HepG2 (cell line): ENCODE data around the gene DHX16. TPM values are rescaled to one million over a fixed set of nuclear protein-coding genes. Genes with fewer than 3 reads are reported as not detected.

Experiments used
- HDAC6 ChIP-seq: fragments of 200-600 bp; sonication (generic); IDR thresholded peaks from 2 replicates; pipeline ENCODE4 v1.7.0; 2017; ENCODE audit warnings: mild to moderate bottlenecking, antibody characterized with exemption, low read length, low read depth
- HNF4A ChIP-seq: sonication (generic); formaldehyde crosslinking; IDR thresholded peaks from 2 replicates; pipeline ENCODE4 v1.4.0; 2020; ENCODE audit warnings: missing genetic modification reagents
- HNF4G ChIP-seq, 2 experiments: sonication (generic) in 1 of 2; formaldehyde crosslinking in 1 of 2; IDR thresholded peaks; 2 replicates each; pipeline versions ENCODE4 v1.4.0 to v1.6.1; 2011 to 2020; ENCODE audit warnings: borderline replicate concordance in 2 of 2, low read depth in 2 of 2, mild to moderate bottlenecking in 2 of 2, low read length in 1 of 2, missing genetic modification reagents in 1 of 2, moderate library complexity in 1 of 2
- HOXA9 ChIP-seq: sonication (generic); formaldehyde crosslinking; IDR thresholded peaks from 2 replicates; pipeline ENCODE4 v1.8.1; 2022; ENCODE audit warnings: missing genetic modification reagents, mild to moderate bottlenecking, moderate library complexity, borderline replicate concordance
- KDM6A ChIP-seq: IDR thresholded peaks from 2 replicates; pipeline ENCODE4 v1.6.1; 2016; ENCODE audit warnings: low read depth
- MIER3 ChIP-seq: IDR thresholded peaks from 2 replicates; pipeline ENCODE4 v1.6.1; 2016; ENCODE audit warnings: missing compliant biosample characterization, borderline replicate concordance
- NRL ChIP-seq: sonication (generic); formaldehyde crosslinking; IDR thresholded peaks from 2 replicates; pipeline ENCODE4 v1.5.0; 2020; ENCODE audit warnings: missing genetic modification reagents, mild to moderate bottlenecking, moderate library complexity, borderline replicate concordance
- RBAK ChIP-seq: sonication (generic); formaldehyde crosslinking; IDR thresholded peaks from 2 replicates; pipeline ENCODE4 v1.5.1; 2020; ENCODE audit warnings: mild to moderate bottlenecking, missing genetic modification reagents
- SMAD3 ChIP-seq: sonication (generic); formaldehyde crosslinking; IDR thresholded peaks from 2 replicates; pipeline ENCODE4 v1.4.0; 2020; ENCODE audit warnings: missing genetic modification reagents
- ZNF207 ChIP-seq: fragments of 450-650 bp; IDR thresholded peaks from 2 replicates; pipeline ENCODE4 v1.6.1; 2016; ENCODE audit warnings: antibody characterized with exemption, borderline replicate concordance
- ZNF30 ChIP-seq: sonication (generic); formaldehyde crosslinking; IDR thresholded peaks from 2 replicates; pipeline ENCODE4 v1.5.0; 2020; ENCODE audit warnings: mild to moderate bottlenecking, missing genetic modification reagents
- ZNF329 ChIP-seq: sonication (generic); formaldehyde crosslinking; IDR thresholded peaks from 2 replicates; pipeline ENCODE4 v1.9.0; 2021; ENCODE audit warnings: low read depth, mild to moderate bottlenecking, missing genetic modification reagents
- polyA plus RNA-seq, 8 experiments: library from polyadenylated mRNA; depleted of rRNA in 3 of 8; stranded (reverse) in 7 of 8; unstranded in 1 of 8; fragments of >200 nt; fragmentation: Illumina TruSeq in 4 of 8; extraction: Trizol in 4 of 8; gene quantifications; 2 replicates each; pipeline versions ENCODE4 v1.2.1 to v1.2.3, GENCODE V29; 2011 to 2016; ENCODE audit warnings: low read depth in 4 of 8, missing spikeins in 1 of 8, mixed read lengths in 1 of 8; ENCODE audit not compliant: insufficient read depth in 1 of 8
- total RNA-seq, 5 experiments: library from RNA; depleted of rRNA; stranded (reverse); fragments of >200 nt; fragmentation: Illumina TruSeq; extraction: Trizol; gene quantifications; 2 replicates each; pipeline ENCODE4 v1.2.3, GENCODE V29; 2016; ENCODE audit warnings: low read depth in 1 of 5
- TF ChIP-seq, protein P1 (sequence below): sonication (generic); formaldehyde crosslinking; conservative IDR thresholded peaks from 2 replicates; pipeline ENCODE4 v1.8.1; 2023; ENCODE audit warnings: missing genetic modification reagents
- TF ChIP-seq, protein P2 (sequence below): sonication (generic); formaldehyde crosslinking; IDR thresholded peaks from 2 replicates; pipeline ENCODE4 v1.9.0; 2021; ENCODE audit warnings: mild to moderate bottlenecking, missing genetic modification reagents
- TF ChIP-seq, protein P3 (sequence below): sonication (generic); formaldehyde crosslinking; IDR thresholded peaks from 2 replicates; pipeline ENCODE4 v1.5.1; 2020; ENCODE audit warnings: mild to moderate bottlenecking, missing genetic modification reagents, borderline replicate concordance
- TF ChIP-seq, protein P4 (sequence below): sonication (generic); formaldehyde crosslinking; IDR thresholded peaks from 2 replicates; pipeline ENCODE4 v1.4.0; 2020; ENCODE audit warnings: missing genetic modification reagents, low read depth, mild to moderate bottlenecking, borderline replicate concordance
- TF ChIP-seq, protein P5 (sequence below): sonication (generic); formaldehyde crosslinking; IDR thresholded peaks from 2 replicates; pipeline ENCODE4 v1.5.0; 2020; ENCODE audit warnings: missing genetic modification reagents, mild to moderate bottlenecking, borderline replicate concordance

Gene DHX16
- total and polyA plus RNA-seq, 2 of the 13 experiments (the other 11 are each of a cell fraction or from before 2014, with no cell fraction given) = 57.0 to 58.5 TPM

DNA sequence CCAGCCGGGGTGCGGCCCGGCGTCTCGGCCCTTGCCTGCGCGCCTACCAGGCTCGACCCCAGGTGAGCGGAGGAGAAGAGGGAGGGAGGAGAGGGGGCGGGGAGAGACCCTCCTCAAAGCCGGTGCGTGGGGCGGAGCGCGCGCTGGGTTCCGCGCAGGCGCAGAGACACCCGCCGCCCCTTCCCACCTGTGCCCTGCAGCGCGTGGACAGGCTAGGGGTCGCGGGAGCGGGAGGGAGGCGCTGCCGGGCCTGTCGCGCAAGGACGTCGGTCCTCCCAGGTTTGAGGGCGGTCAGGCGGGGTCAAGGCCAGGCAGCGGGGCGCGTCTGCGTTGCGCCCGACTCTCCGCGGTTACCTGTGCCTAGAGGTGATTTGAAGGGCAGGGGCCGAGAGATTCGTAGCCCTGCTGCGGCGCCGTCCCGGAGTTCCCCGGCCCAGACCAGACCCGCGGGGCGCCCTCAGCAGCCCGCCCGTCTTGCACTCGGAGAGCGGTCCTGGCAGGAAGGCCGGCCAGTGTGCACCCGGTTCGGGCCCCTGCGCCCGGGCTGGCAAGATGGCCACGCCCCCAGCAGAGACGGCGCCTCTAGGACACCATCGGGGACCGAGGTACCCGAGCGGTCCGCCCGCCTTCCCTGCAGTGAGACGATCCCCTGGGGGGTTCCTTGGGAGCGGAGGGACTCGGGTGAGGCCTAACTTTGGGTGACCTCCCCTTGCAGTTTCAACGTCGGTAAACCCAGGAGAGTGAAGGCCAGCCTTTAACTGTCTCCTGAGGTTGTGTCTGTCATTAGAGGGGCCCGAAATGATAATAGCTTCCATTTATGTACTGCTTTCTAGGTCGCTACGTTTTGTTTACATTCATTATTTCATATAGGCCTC, 25.3 kb downstream of the DHX16 start (continued):
- TF ChIP-seq, protein P1, sequence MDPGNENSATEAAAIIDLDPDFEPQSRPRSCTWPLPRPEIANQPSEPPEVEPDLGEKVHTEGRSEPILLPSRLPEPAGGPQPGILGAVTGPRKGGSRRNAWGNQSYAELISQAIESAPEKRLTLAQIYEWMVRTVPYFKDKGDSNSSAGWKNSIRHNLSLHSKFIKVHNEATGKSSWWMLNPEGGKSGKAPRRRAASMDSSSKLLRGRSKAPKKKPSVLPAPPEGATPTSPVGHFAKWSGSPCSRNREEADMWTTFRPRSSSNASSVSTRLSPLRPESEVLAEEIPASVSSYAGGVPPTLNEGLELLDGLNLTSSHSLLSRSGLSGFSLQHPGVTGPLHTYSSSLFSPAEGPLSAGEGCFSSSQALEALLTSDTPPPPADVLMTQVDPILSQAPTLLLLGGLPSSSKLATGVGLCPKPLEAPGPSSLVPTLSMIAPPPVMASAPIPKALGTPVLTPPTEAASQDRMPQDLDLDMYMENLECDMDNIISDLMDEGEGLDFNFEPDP = peak; percentile 99
- TF ChIP-seq HNF4G (IDR thresholded peaks at IDR 0.05; ENCODE audit: borderline replicate concordance, low read depth, low read length) (no peak), HNF4G (CRISPR knock-in tag; IDR thresholded peaks at IDR 0.05; ENCODE audit: borderline replicate concordance, low read depth) (peak; percentile 86; the same call in 1 of the 2 replicates), HNF4A (CRISPR knock-in tag) (peak; percentile 70), HDAC6 (no peak), NRL (CRISPR knock-in tag) (peak; percentile 98), SMAD3 (CRISPR knock-in tag) (peak; percentile 69; the same call in 1 of the 2 replicates), ZNF30 (peak; percentile 91), ZNF207 (no peak), ZNF329 (CRISPR knock-in tag) (no peak), KDM6A (CRISPR knock-in tag) (no peak), MIER3 (CRISPR knock-in tag) (peak; percentile 83; the same call in 1 of the 2 replicates), HOXA9 (CRISPR knock-in tag) (peak; percentile 40; the same call in 1 of the 2 replicates), RBAK (no peak)
- TF ChIP-seq, protein P2, sequence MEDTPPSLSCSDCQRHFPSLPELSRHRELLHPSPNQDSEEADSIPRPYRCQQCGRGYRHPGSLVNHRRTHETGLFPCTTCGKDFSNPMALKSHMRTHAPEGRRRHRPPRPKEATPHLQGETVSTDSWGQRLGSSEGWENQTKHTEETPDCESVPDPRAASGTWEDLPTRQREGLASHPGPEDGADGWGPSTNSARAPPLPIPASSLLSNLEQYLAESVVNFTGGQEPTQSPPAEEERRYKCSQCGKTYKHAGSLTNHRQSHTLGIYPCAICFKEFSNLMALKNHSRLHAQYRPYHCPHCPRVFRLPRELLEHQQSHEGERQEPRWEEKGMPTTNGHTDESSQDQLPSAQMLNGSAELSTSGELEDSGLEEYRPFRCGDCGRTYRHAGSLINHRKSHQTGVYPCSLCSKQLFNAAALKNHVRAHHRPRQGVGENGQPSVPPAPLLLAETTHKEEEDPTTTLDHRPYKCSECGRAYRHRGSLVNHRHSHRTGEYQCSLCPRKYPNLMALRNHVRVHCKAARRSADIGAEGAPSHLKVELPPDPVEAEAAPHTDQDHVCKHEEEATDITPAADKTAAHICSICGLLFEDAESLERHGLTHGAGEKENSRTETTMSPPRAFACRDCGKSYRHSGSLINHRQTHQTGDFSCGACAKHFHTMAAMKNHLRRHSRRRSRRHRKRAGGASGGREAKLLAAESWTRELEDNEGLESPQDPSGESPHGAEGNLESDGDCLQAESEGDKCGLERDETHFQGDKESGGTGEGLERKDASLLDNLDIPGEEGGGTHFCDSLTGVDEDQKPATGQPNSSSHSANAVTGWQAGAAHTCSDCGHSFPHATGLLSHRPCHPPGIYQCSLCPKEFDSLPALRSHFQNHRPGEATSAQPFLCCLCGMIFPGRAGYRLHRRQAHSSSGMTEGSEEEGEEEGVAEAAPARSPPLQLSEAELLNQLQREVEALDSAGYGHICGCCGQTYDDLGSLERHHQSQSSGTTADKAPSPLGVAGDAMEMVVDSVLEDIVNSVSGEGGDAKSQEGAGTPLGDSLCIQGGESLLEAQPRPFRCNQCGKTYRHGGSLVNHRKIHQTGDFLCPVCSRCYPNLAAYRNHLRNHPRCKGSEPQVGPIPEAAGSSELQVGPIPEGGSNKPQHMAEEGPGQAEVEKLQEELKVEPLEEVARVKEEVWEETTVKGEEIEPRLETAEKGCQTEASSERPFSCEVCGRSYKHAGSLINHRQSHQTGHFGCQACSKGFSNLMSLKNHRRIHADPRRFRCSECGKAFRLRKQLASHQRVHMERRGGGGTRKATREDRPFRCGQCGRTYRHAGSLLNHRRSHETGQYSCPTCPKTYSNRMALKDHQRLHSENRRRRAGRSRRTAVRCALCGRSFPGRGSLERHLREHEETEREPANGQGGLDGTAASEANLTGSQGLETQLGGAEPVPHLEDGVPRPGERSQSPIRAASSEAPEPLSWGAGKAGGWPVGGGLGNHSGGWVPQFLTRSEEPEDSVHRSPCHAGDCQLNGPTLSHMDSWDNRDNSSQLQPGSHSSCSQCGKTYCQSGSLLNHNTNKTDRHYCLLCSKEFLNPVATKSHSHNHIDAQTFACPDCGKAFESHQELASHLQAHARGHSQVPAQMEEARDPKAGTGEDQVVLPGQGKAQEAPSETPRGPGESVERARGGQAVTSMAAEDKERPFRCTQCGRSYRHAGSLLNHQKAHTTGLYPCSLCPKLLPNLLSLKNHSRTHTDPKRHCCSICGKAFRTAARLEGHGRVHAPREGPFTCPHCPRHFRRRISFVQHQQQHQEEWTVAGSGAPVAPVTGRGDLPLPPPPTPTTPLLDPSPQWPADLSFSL (CRISPR knock-in tag) = no peak
- TF ChIP-seq, protein P3, sequence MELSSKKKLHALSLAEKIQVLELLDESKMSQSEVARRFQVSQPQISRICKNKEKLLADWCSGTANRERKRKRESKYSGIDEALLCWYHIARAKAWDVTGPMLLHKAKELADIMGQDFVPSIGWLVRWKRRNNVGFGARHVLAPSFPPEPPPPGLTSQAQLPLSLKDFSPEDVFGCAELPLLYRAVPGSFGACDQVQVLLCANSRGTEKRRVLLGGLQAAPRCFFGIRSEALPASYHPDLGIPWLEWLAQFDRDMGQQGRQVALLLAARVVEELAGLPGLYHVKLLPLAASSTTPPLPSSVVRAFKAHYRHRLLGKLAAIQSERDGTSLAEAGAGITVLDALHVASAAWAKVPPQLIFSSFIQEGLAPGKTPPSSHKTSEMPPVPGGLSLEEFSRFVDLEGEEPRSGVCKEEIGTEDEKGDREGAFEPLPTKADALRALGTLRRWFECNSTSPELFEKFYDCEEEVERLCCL = peak; percentile 96; the same call in 1 of the 2 replicates
- TF ChIP-seq, protein P4, sequence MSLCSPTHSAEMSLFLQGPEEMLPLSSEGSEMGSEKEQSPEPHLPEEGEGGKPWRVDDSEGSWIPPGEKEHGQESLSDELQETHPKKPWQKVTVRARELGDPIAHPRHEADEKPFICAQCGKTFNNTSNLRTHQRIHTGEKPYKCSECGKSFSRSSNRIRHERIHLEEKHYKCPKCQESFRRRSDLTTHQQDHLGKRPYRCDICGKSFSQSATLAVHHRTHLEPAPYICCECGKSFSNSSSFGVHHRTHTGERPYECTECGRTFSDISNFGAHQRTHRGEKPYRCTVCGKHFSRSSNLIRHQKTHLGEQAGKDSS (CRISPR knock-in tag) = peak; percentile 80
- TF ChIP-seq, protein P5, sequence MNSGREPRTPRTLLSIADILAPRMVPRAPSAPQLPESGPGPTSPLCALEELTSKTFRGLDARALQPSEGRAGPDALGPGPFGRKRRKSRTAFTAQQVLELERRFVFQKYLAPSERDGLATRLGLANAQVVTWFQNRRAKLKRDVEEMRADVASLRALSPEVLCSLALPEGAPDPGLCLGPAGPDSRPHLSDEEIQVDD (CRISPR knock-in tag) = peak; percentile 88
